ENCODE results near the gene AGMO.

- TF ChIP-seq CTCF (IDR thresholded peaks at IDR 0.05) = no peak
- no peak for TF ChIP-seq POLR2A (IDR thresholded peaks at IDR 0.05)
Observed at GRCh38 chr7:15430191-15430590, 131.6 kb downstream of the AGMO start.

Data from gastroesophageal sphincter (tissue), 3 donors.